Motor neuron (in vitro differentiated cells): Measurements from ENCODE around the gene HNMT. TPM values are rescaled to one million over a fixed set of nuclear protein-coding genes. Genes with fewer than 3 reads are reported as not detected.
A peak's percentile ranks its signal among the peaks of the same experiment; 100 is the strongest.

Source experiments
- ATAC-seq, 8 experiments: fragments of 200-7000 bp; cut with Tn5 transposase; replicated peaks in 6 of 8; 2 replicates each; pipeline ENCODE4 v1.8.0; 2021; ENCODE audit warnings: mild to moderate bottlenecking in 8 of 8, moderate library complexity in 8 of 8
- H3K27ac ChIP-seq, 2 donors: fragments of 250-450 bp; sonication (Bioruptor Pico); 2 replicates each; pipeline ENCODE4 v1.9.0; 2021; ENCODE audit warnings: antibody characterized with exemption in 2 of 2, mild to moderate bottlenecking in 2 of 2, moderate library complexity in 1 of 2
- H3K4me1 ChIP-seq, 2 donors: fragments of 250-450 bp; sonication (Bioruptor Pico); replicated peaks in 1 of 2; 2 replicates each; pipeline ENCODE4 v1.6.1; 2021; ENCODE audit warnings: antibody characterized with exemption in 2 of 2, mild to moderate bottlenecking in 2 of 2, moderate library complexity in 1 of 2
- H3K4me3 ChIP-seq, 5 donors: fragments of 250-450 bp; sonication (Bioruptor Pico); 2 replicates each; pipeline ENCODE4 v1.9.0; 2021; ENCODE audit warnings: antibody characterized with exemption in 5 of 5, mild to moderate bottlenecking in 5 of 5, moderate library complexity in 4 of 5
- WGBS, 10 experiments: fragments of 450-650 bp; shearing (Covaris generic); methylation state at CpG; one replicate each; pipeline ENCODE4 v1.0.0; 2022; 5-methylcytosine and 5-hydroxymethylcytosine counted together
- in situ Hi-C, 9 experiments: fragments of 400-800 bp; cut with MboI; loops; one replicate each; pipeline ENCODE4 v1.15.0; 2021; ENCODE audit warnings: low sequenced_read_pairs in 9 of 9, low pct_unique_long_range_greater_than_20kb in 2 of 9; ENCODE audit not compliant: unreplicated experiment in 9 of 9
- total RNA-seq, 8 experiments: library from RNA; unstranded; fragments of 300-600 nt; gene quantifications; 2 replicates each; pipeline versions ENCODE4 v1.2.3 to v1.2.4, GENCODE V29; 2022

Gene HNMT
- total RNA-seq, 8 experiments from 2014 or later = 0.54 to 30.5 (median 3.1) TPM

GRCh38 chr2:137947728-137948336 is 16.4 kb upstream of the HNMT start:
- in situ Hi-C loops = loop anchor here in 6 of 9 experiments (25.0 kb wide), 3 partner anchors 139 to 439 kb away; no protein-coding TSS in a partner anchor
- WGBS, 10 experiments = 0 to 64% (median 35%) methylated on average over 1 to 4 of the region's 4 CpGs; no CpG with 5 or more reads in 1 of the 10 experiments
- Histone ChIP-seq H3K27ac (no peak overlapping the region), H3K4me3 (no peak overlapping the region), H3K4me1 (peaks cover 0 to 8% of the 10 kb centered on the region in 2 donors)
- ATAC-seq = peak in 6 of 8 experiments; percentile 37 to 83 (median 73)

GRCh38 chr2:137948894-137949293 is 15.4 kb upstream of the HNMT start:
- Histone ChIP-seq H3K27ac (no peak overlapping the region), H3K4me1 (peaks cover 0 to 4% of the 10 kb centered on the region in 2 donors), H3K4me3 (no peak overlapping the region)
- in situ Hi-C loops = loop anchor here in 6 of 9 experiments (25.0 kb wide), 3 partner anchors 138 to 438 kb away; no protein-coding TSS in a partner anchor
- WGBS, 10 experiments = 49 to 95% (median 86%) methylated on average over 1 to 6 of the region's 7 CpGs; no CpG with 5 or more reads in 1 of the 10 experiments
- no peak for ATAC-seq

GRCh38 chr2:137950238-137950637 is 14.0 kb upstream of the HNMT start:
- Histone ChIP-seq H3K4me1 (no peaks in the 10 kb centered on the region), H3K4me3 (no peak overlapping the region), H3K27ac (no peak overlapping the region)
- WGBS, 10 experiments = 75 to 100% (median 93%) methylated on average over 1 to 4 of the region's 4 CpGs; no CpG with 5 or more reads in 4 of the 10 experiments
- in situ Hi-C loops = no loop called here
- ATAC-seq = no peak

- no peak overlapping the region for H3K4me3 ChIP-seq
- H3K4me1 ChIP-seq = no peaks in the 10 kb centered on the region
- 33 to 100% (median 87%) methylated on average over 1 to 3 of the region's 3 CpGs; no CpG with 5 or more reads in 1 of the 10 experiments for WGBS, 10 experiments
- H3K27ac ChIP-seq = no peak overlapping the region
- in situ Hi-C loops = no loop called here
- no peak for ATAC-seq
These were observed 12.7 kb upstream of the HNMT start for GRCh38 chr2:137951586-137951985.

GRCh38 chr2:137952586-137953129 is 11.6 kb upstream of the HNMT start:
- ATAC-seq = peak in 2 of 8 experiments; percentile 82 to 88
- H3K27ac ChIP-seq = no peak overlapping the region
- H3K4me1 ChIP-seq = no peaks in the 10 kb centered on the region
- in situ Hi-C loops = no loop called here
- no peak overlapping the region for H3K4me3 ChIP-seq
- WGBS, 10 experiments = 9 to 90% (median 73%) methylated on average over 1 to 9 of the region's 9 CpGs; no CpG with 5 or more reads in 1 of the 10 experiments

- 0 to 100% (median 72%) methylated on average over 1 to 2 of the region's 2 CpGs; no CpG with 5 or more reads in 2 of the 10 experiments for WGBS, 10 experiments
- Histone ChIP-seq H3K4me1 (no peaks in the 10 kb centered on the region), H3K4me3 (no peak overlapping the region), H3K27ac (no peak overlapping the region)
- in situ Hi-C loops = no loop called here
- ATAC-seq = no peak
These were observed 8.7 kb upstream of the HNMT start for GRCh38 chr2:137955536-137955935.

GRCh38 chr2:137957033-137957432 is 7.2 kb upstream of the HNMT start:
- ATAC-seq = no peak
- H3K27ac ChIP-seq = no peak overlapping the region
- no peak overlapping the region for H3K4me3 ChIP-seq
- 0 to 100% (median 83%) methylated on average over 1 of the region's 1 CpG; no CpG with 5 or more reads in 2 of the 10 experiments for WGBS, 10 experiments
- in situ Hi-C loops = no loop called here
- no peaks in the 10 kb centered on the region for H3K4me1 ChIP-seq

GRCh38 chr2:137959166-137959565 is 5.1 kb upstream of the HNMT start:
- 38 to 100% (median 100%) methylated on average over 1 of the region's 1 CpG; no CpG with 5 or more reads in 1 of the 10 experiments for WGBS, 10 experiments
- Histone ChIP-seq H3K4me3 (no peak overlapping the region), H3K27ac (no peak overlapping the region), H3K4me1 (peaks cover 4 to 6% of the 10 kb centered on the region in 2 donors)
- ATAC-seq = no peak
- in situ Hi-C loops = no loop called here

- no peak for ATAC-seq
These were observed 4.0 kb upstream of the HNMT start for GRCh38 chr2:137960223-137960622.

GRCh38 chr2:137961602-137962001 is 2.7 kb upstream of the HNMT start:
- H3K4me3 ChIP-seq = no peak overlapping the region
- H3K27ac ChIP-seq = no peak overlapping the region
- in situ Hi-C loops = no loop called here
- H3K4me1 ChIP-seq = peaks cover 11 to 14% of the 10 kb centered on the region in 2 donors
- no peak for ATAC-seq

More at GRCh38 chr2:137960223-137960622, 4.0 kb upstream of the HNMT start:
- in situ Hi-C loops = no loop called here
- Histone ChIP-seq H3K27ac (no peak overlapping the region), H3K4me1 (peaks cover 10 to 14% of the 10 kb centered on the region in 2 donors), H3K4me3 (no peak overlapping the region)
- WGBS, 10 experiments = 77 to 100% (median 96%) methylated on average over 1 to 4 of the region's 4 CpGs

- Histone ChIP-seq H3K4me3 (no peak overlapping the region), H3K27ac (peak overlapping the region in 1 of 2 donors; percentile 32), H3K4me1 (peaks cover 11 to 14% of the 10 kb centered on the region in 2 donors)
- WGBS, 10 experiments = 48 to 89% (median 66%) methylated on average over 2 to 9 of the region's 9 CpGs
- ATAC-seq = no peak
- in situ Hi-C loops = no loop called here
These were observed 673 bp upstream of the HNMT start for GRCh38 chr2:137963535-137964065.

GRCh38 chr2:137964859-137965459 is 686 bp downstream of the HNMT start:
- Histone ChIP-seq H3K4me3 (peak overlapping the region in 3 of 5 donors; percentile 14 to 32 (median 15)), H3K27ac (peak overlapping the region in 1 of 2 donors; percentile 31), H3K4me1 (peaks cover 11 to 14% of the 10 kb centered on the region in 2 donors)
- WGBS, 10 experiments = 25 to 65% (median 53%) methylated on average over 1 to 3 of the region's 3 CpGs
- in situ Hi-C loops = no loop called here
- ATAC-seq = no peak

GRCh38 chr2:137966043-137966442 is 1.8 kb downstream of the HNMT start:
- in situ Hi-C loops = no loop called here
- no peak overlapping the region for H3K4me3 ChIP-seq
- WGBS, 10 experiments = 10 to 100% (median 86%) methylated on average over 1 to 3 of the region's 3 CpGs
- ATAC-seq = no peak
- no peak overlapping the region for H3K27ac ChIP-seq
- peaks cover 11 to 14% of the 10 kb centered on the region in 2 donors for H3K4me1 ChIP-seq
